Measurements from ENCODE around the gene SASH3.

SASH3 gene

GRCh38 chrX:129831091-129831885, 51.5 kb downstream of the SASH3 start:
- DNase-seq = peak in 41 of 42 donors; percentile 45 to 92 (median 76)
- intact Hi-C loops (cut with DNase I) = no loop called here

- DNase-seq = peak in 37 of 42 donors; percentile 21 to 83 (median 57)
- intact Hi-C loops (cut with DNase I) = no loop called here
Observed at GRCh38 chrX:129833153-129833990, 53.6 kb downstream of the SASH3 start.

GRCh38 chrX:129836827-129837226, 57.1 kb downstream of the SASH3 start:
- intact Hi-C loops (cut with DNase I) = no loop called here
- no peak for DNase-seq

GRCh38 chrX:129840344-129840743, 60.6 kb downstream of the SASH3 start:
- intact Hi-C loops (cut with DNase I) = no loop called here
- DNase-seq = peak in 1 of 42 donors; percentile 44

- intact Hi-C loops (cut with DNase I) = no loop called here
- peak in 22 of 42 donors; percentile 6 to 66 (median 30) for DNase-seq
Observed at GRCh38 chrX:129842510-129843208, 62.9 kb downstream of the SASH3 start.

GRCh38 chrX:129843209-129843458, 63.4 kb downstream of the SASH3 start:
- intact Hi-C loops (cut with DNase I) = no loop called here
- DNase-seq = no peak

- intact Hi-C loops (cut with DNase I) = no loop called here
- DNase-seq = peak; percentile 83 to 97 (median 92)
Observed at GRCh38 chrX:129843459-129844306, 63.9 kb downstream of the SASH3 start, which contains the start of gene ZDHHC9. Gene ZDHHC9, minus strand, starts transcription at chrX:129843886. Its CDS starts 1,941 bp downstream, at chrX:129841945.

All from head of caudate nucleus (tissue), 42 donors.